ENCODE data around the gene LATS2.

Gene LATS2

GRCh38 chr13:21086929-21087328 lies 25.5 kb upstream of the LATS2 start:
- no peaks in the 10 kb centered on the region for H3K4me1 ChIP-seq (ENCODE audit: insufficient read depth, low read length)
- no peaks in the 10 kb centered on the region for H3K9me3 ChIP-seq (ENCODE audit: insufficient read depth, low read length, severe bottlenecking)
- no peak overlapping the region for H3K27ac ChIP-seq (ENCODE audit: low read length)
- ATAC-seq (ENCODE audit: insufficient read depth, low read depth) (no peak), DNase-seq (no peak)
- no peaks in the 10 kb centered on the region for H3K79me2 ChIP-seq (ENCODE audit: insufficient read depth, low read length)
- H3K27me3 ChIP-seq (ENCODE audit: insufficient read depth, low read length, poor library complexity), result peaks cover 3% of the 10 kb centered on the region
- H3K9ac ChIP-seq (ENCODE audit: low read depth, low read length), result no peak overlapping the region
- H3K36me3 ChIP-seq (ENCODE audit: insufficient read depth, low read length), result no peaks in the 10 kb centered on the region
- H4K20me1 ChIP-seq (ENCODE audit: insufficient read depth, low read length), result no peaks in the 10 kb centered on the region
- no peak overlapping the region for H3K4me3 ChIP-seq (ENCODE audit: low read depth in 1 of 2, low read length in 2 of 2)
- no peak overlapping the region for H3K4me2 ChIP-seq (ENCODE audit: insufficient read depth, low read length)
- H2AFZ ChIP-seq (ENCODE audit: low read depth, low read length), result no peak overlapping the region
- no peak for TF ChIP-seq EZH2 (IDR thresholded peaks at IDR 0.05; ENCODE audit: borderline replicate concordance, low read depth, low read length, severe bottlenecking)
- TF ChIP-seq CTCF (IDR thresholded peaks at IDR 0.05; ENCODE audit: borderline replicate concordance, extremely low read depth, low read length, poor library complexity, severe bottlenecking), result no peak

- DNase-seq (no peak), ATAC-seq (ENCODE audit: insufficient read depth, low read depth) (no peak)
- no peaks in the 10 kb centered on the region for H3K4me1 ChIP-seq (ENCODE audit: insufficient read depth, low read length)
- no peaks in the 10 kb centered on the region for H3K79me2 ChIP-seq (ENCODE audit: insufficient read depth, low read length)
- no peak overlapping the region for H3K4me3 ChIP-seq (ENCODE audit: low read depth in 1 of 2, low read length in 2 of 2)
- TF ChIP-seq CTCF (IDR thresholded peaks at IDR 0.05; ENCODE audit: borderline replicate concordance, extremely low read depth, low read length, poor library complexity, severe bottlenecking) (no peak), EZH2 (IDR thresholded peaks at IDR 0.05; ENCODE audit: borderline replicate concordance, low read depth, low read length, severe bottlenecking) (no peak)
- no peak overlapping the region for H3K27ac ChIP-seq (ENCODE audit: low read length)
- H3K36me3 ChIP-seq (ENCODE audit: insufficient read depth, low read length), result no peaks in the 10 kb centered on the region
- no peaks in the 10 kb centered on the region for H4K20me1 ChIP-seq (ENCODE audit: insufficient read depth, low read length)
- H2AFZ ChIP-seq (ENCODE audit: low read depth, low read length), result no peak overlapping the region
- H3K27me3 ChIP-seq (ENCODE audit: insufficient read depth, low read length, poor library complexity), result peaks cover 9% of the 10 kb centered on the region
- no peaks in the 10 kb centered on the region for H3K9me3 ChIP-seq (ENCODE audit: insufficient read depth, low read length, severe bottlenecking)
- H3K9ac ChIP-seq (ENCODE audit: low read depth, low read length), result no peak overlapping the region
- H3K4me2 ChIP-seq (ENCODE audit: insufficient read depth, low read length), result no peak overlapping the region
These were observed 20.5 kb upstream of the LATS2 start for GRCh38 chr13:21081926-21082325.

DNA sequence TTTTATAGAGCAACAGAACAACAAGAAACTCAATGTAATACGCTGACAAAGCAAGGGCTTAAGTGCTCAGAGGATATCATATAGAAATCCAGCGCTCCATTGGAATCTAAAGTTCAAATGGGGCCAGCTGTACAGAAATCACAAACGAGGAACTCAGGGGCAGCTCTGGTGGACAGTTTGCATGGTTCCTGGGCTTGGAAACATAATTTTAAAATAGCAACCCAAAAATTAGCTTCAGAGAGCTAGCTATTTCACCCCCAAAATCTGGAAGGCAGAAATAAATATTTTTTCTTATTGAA lies 19.2 kb upstream of the LATS2 start:
- Histone ChIP-seq H3K4me3 (ENCODE audit: low read depth in 1 of 2, low read length in 2 of 2) (no peak overlapping the region), H3K36me3 (ENCODE audit: insufficient read depth, low read length) (no peaks in the 10 kb centered on the region), H3K79me2 (ENCODE audit: insufficient read depth, low read length) (no peaks in the 10 kb centered on the region), H3K9ac (ENCODE audit: low read depth, low read length) (no peak overlapping the region), H3K9me3 (ENCODE audit: insufficient read depth, low read length, severe bottlenecking) (no peaks in the 10 kb centered on the region), H3K27ac (ENCODE audit: low read length) (no peak overlapping the region), H3K27me3 (ENCODE audit: insufficient read depth, low read length, poor library complexity) (peaks cover 5% of the 10 kb centered on the region), H4K20me1 (ENCODE audit: insufficient read depth, low read length) (no peaks in the 10 kb centered on the region), H2AFZ (ENCODE audit: low read depth, low read length) (no peak overlapping the region), H3K4me1 (ENCODE audit: insufficient read depth, low read length) (no peaks in the 10 kb centered on the region), H3K4me2 (ENCODE audit: insufficient read depth, low read length) (no peak overlapping the region)
- TF ChIP-seq EZH2 (IDR thresholded peaks at IDR 0.05; ENCODE audit: borderline replicate concordance, low read depth, low read length, severe bottlenecking) (no peak), CTCF (IDR thresholded peaks at IDR 0.05; ENCODE audit: borderline replicate concordance, extremely low read depth, low read length, poor library complexity, severe bottlenecking) (no peak)
- no peak for ATAC-seq (ENCODE audit: insufficient read depth, low read depth)
- no peak for DNase-seq

Data from DND-41 (cell line).